GM12878 (cell line): ENCODE data around the gene DCAF11. TPM values are rescaled to one million over a fixed set of nuclear protein-coding genes. Genes with fewer than 3 reads are reported as not detected.

Experiments
- IKZF2 ChIP-seq, 2 experiments: fragments of 450-650 bp; IDR thresholded peaks; 2 replicates each; pipeline ENCODE4 v1.6.1; 2017; ENCODE audit warnings: mild to moderate bottlenecking in 2 of 2, moderate library complexity in 2 of 2
- IRF4 ChIP-seq: IDR thresholded peaks from 2 replicates; pipeline ENCODE4 v1.6.1; 2011; ENCODE audit warnings: low read depth, low read length
- MYC ChIP-seq: IDR thresholded peaks from 2 replicates; pipeline ENCODE4 v1.6.1; 2011; ENCODE audit warnings: mild to moderate bottlenecking, low read length, moderate library complexity, inconsistent platforms; ENCODE audit not compliant: insufficient read depth, insufficient replicate concordance, insufficient read length, severe bottlenecking
- NFYB ChIP-seq: IDR thresholded peaks from 2 replicates; pipeline ENCODE4 v1.6.1; 2011; ENCODE audit warnings: low read depth, mild to moderate bottlenecking, low read length, improper control_type of control experiment, moderate library complexity; ENCODE audit not compliant: insufficient read depth
- NRF1 ChIP-seq: conservative IDR thresholded peaks from 2 replicates; pipeline ENCODE4 v1.6.1; 2011; ENCODE audit warnings: mild to moderate bottlenecking, low read depth, low read length, improper control_type of control experiment
- RFX5 ChIP-seq: IDR thresholded peaks from 2 replicates; pipeline ENCODE4 v1.6.1; 2011; ENCODE audit warnings: low read depth, low read length, improper control_type of control experiment
- RUNX3 ChIP-seq: IDR thresholded peaks from 2 replicates; pipeline ENCODE4 v1.6.1; 2012; ENCODE audit warnings: low read length, inconsistent platforms
- polyA plus RNA-seq, 11 experiments: library from polyadenylated mRNA; depleted of rRNA in 4 of 11; unstranded in 6 of 11; stranded (reverse) in 5 of 11; fragments of >200 nt; fragmentation: Nextera tagmentation in 4 of 11; fragmentation: Illumina TruSeq in 1 of 11; extraction: Ambion mirVana in 4 of 11; extraction: Trizol in 1 of 11; gene quantifications; 1 replicate in 1 of 11; 2 replicates in 10 of 11; pipeline versions ENCODE4 v1.2.1 to v1.2.3, GENCODE V29; 2011 to 2016; ENCODE audit warnings: inconsistent platforms in 2 of 11, missing spikeins in 2 of 11, low read depth in 1 of 11
- total RNA-seq, 4 experiments: library from RNA; depleted of rRNA in 3 of 4; stranded (reverse); fragments of >200 nt in 3 of 4; fragmentation: Illumina TruSeq in 1 of 4; extraction: Trizol in 1 of 4; gene quantifications; 2 replicates each; pipeline versions ENCODE4 v1.2.1 to v1.2.3, GENCODE V29; 2013 to 2021
- TF ChIP-seq, protein P1 (sequence below): IDR thresholded peaks from 2 replicates; pipeline ENCODE4 v1.6.1; 2011; ENCODE audit warnings: low read depth, mild to moderate bottlenecking, low read length, moderate library complexity, borderline replicate concordance; ENCODE audit errors: extremely low read depth
- TF ChIP-seq, protein P2 (sequence below): fragments of 450-650 bp; IDR thresholded peaks from 2 replicates; pipeline ENCODE4 v1.6.1; 2017; ENCODE audit warnings: antibody characterized with exemption, mild to moderate bottlenecking, moderate library complexity

The DCAF11 gene
- total and polyA plus RNA-seq, 10 of the 15 experiments (the other 5 are each of a cell fraction or from before 2014, with no cell fraction given) = 13.4 to 91.2 (median 68.7) TPM

DNA sequence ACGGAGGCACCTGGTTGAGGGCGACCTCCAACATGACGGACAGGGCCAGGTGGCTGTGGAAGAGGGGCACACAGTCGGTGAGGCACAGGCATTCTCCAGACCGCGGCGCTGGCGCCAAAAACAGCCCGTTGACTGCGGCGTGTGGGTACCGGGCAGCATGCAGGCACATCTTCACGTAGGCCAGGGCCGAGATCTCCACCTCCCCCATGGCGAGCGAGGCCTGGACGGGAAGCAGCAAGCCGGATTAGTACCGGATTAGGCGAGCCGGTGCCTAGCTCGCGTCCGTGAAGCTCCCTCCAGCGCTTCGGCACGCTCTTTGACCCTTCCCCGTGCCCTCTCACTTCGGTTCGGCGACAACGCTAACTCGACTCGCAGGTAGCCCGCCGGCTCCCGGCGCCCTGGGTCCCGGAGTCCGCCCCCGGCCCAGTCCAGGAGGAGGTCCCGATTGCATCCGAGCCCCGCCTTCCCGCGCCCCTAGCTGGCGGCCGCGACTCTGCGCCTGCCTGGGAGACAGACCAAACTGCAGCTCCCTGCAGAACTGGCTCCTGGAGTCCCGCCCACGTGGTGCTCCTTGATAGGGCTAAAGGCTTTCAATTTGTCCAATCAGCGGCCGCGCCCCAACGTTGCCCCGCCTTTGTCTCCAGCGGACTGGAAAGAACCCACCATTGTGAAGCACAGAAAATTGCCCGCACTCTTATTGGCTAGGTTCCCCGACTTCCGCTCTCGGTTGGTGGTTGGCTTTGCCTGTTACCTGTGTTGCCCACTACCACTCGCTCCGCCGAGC, 26.7 kb downstream of the DCAF11 start, which contains the start of gene EMC9 (continued):
- TF ChIP-seq MYC (peak; percentile 76), IKZF2 (IDR thresholded peaks at IDR 0.05) (peak in 1 of 2 experiments; percentile 43; a peak in 1 of 4 replicates), RUNX3 (peak; percentile 63), NFYB (peak; percentile 93), RFX5 (peak; percentile 88), IRF4 (no peak), NRF1 (peak; percentile 38; the same call in 1 of the 2 replicates)
- TF ChIP-seq, protein P1, sequence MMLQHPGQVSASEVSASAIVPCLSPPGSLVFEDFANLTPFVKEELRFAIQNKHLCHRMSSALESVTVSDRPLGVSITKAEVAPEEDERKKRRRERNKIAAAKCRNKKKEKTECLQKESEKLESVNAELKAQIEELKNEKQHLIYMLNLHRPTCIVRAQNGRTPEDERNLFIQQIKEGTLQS = no peak
- TF ChIP-seq, protein P2, sequence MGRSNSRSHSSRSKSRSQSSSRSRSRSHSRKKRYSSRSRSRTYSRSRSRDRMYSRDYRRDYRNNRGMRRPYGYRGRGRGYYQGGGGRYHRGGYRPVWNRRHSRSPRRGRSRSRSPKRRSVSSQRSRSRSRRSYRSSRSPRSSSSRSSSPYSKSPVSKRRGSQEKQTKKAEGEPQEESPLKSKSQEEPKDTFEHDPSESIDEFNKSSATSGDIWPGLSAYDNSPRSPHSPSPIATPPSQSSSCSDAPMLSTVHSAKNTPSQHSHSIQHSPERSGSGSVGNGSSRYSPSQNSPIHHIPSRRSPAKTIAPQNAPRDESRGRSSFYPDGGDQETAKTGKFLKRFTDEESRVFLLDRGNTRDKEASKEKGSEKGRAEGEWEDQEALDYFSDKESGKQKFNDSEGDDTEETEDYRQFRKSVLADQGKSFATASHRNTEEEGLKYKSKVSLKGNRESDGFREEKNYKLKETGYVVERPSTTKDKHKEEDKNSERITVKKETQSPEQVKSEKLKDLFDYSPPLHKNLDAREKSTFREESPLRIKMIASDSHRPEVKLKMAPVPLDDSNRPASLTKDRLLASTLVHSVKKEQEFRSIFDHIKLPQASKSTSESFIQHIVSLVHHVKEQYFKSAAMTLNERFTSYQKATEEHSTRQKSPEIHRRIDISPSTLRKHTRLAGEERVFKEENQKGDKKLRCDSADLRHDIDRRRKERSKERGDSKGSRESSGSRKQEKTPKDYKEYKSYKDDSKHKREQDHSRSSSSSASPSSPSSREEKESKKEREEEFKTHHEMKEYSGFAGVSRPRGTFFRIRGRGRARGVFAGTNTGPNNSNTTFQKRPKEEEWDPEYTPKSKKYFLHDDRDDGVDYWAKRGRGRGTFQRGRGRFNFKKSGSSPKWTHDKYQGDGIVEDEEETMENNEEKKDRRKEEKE = no peak
- TF ChIP-seq, all 136 proteins: peak for 61
